D341Med (cell line): ENCODE measurements around the gene ZBTB46.
A peak's percentile ranks its signal among the peaks of the same experiment; 100 is the strongest.

ENCODE experiments used
- DNase-seq: peaks from one replicate; pipeline ENCODE4 v3.0.0; 2012; ENCODE audit warnings: low spot score

The ZBTB46 gene

DNA sequence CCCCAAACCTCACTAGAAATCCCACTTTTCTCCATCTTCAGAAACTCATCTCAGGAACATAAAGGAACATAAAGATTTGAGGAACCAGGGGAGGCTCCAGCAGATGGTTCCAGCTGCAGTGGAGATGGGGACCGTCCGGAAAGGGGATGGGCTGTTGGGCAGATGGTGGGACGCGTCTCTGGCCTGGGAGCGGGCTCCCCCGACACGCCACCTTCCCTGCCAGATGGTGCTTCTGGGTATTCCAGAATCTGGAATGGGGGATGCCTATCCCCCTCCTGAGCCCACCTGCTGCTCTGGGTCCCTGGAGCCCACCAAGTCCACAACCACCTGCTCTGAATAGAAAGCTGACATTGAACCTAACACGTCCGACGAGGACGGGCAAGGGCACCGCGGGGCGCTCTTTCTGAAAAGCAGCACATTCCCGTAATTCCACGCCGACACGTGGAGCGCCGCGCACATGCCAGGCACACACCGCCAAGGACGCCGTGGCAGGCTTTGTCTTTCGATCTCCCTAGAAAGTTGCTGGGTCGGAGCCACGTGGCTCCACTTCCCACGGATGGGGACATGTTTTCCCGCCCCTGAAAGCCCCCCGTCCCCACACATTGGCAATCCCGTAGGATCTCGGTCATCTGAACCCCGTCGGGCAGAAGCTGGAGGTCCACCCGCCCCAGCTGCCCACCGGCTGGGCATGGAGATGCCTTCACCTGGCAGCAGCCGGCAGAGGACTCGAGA is 64.2 kb downstream of the ZBTB46 start:
- no peak for DNase-seq

DNA sequence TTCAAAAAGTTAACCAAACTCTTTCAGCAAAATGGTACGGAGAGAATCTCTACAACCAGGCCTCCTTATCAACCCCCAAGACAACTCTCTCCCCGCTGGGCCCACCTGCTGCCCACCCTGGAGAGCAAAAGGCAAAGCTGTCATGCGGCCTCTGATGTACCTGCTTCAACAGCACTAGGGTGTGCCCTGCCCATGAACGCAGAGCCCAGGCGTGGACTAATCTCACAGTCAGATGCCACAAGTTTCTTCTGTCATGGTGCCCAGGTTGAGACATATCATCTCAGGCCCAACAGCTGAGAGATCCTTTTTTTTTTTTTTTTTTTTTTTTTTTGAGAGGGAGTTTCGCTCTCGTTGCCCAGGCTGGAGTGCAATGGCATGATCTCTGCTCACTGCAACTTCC is 65.2 kb downstream of the ZBTB46 start:
- no peak for DNase-seq

DNA sequence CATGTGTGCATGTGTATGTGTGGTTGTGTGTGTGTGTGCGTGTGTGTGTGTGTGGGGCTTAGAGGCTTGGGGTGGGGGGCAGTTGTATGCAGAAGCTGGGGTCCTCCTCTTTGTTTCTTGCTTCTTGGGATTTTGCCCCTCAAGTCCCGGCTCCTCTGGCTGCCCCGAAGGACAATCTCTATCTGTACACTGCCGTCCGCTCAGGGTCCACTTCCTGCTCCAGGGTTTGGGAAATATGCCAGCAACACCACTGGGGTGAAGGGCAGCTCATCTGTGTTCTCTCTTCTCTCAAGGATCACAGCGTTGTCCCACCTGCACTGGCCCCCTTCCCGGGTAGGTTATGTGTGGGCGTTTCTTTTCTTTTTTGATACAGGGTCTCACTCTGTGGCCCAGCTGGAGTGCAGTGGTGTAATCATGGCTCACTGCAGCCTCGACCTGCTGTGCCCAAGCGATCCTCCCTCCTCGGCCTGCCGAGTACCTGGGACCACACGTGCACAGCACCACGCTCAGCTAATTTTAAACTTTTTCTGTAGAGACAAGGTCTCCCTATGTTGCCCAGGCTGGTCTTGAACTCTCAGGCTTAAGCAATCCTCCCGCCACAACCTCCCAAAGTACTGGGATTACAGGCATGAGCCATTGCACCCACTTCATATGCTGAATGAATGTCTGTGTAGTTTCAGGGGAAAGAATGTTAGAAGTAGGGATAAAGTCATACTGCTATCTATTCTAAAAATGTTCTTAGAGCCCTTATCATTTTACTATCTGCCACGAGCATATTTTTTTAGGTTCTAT is 65.8 kb downstream of the ZBTB46 start:
- peak; percentile 5 for DNase-seq

DNA sequence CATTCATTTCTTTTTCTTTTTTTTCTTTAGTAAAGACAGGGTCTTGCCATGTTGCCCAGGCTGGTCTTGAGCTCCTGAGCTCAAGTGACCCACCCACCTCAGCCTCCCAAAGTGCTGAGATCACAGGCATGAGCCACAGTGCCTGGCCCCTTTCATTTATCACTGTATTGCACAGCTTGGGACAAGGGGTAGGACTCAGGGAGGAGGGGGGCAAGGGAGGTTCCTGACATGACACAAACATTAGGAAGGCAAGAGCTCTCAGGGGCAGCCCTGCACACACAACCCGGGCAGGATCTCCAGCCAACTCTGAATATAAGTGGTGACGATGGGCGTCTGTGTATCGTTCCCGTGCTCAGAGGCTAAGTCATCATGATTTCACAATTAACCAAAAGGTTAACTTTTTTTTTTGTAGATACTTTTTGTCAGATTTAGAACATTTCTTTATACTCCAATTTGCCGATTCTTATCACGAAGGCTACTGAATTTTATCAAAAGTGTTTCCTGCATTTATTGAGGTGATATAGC is 71.6 kb downstream of the ZBTB46 start:
- no peak for DNase-seq

DNA sequence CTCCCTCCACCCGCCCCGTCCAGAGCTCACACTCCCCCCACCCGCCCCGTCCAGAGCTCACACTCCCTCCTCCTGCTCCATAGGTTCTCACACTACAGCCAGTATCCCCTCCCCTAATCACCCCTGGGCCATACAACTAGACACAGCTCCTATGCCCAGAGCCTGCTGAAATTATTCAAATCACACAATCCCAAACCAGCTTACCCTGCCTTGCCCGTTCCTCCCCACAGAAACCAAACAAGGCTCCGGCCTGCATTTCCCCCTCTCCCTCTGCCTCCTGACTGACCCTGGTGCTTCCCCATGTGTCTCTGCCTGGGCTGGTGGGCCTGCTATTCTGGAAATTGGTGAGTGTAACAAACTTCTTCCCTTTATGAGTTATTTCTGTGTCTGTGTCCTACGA is 72.9 kb downstream of the ZBTB46 start:
- no peak for DNase-seq

DNA sequence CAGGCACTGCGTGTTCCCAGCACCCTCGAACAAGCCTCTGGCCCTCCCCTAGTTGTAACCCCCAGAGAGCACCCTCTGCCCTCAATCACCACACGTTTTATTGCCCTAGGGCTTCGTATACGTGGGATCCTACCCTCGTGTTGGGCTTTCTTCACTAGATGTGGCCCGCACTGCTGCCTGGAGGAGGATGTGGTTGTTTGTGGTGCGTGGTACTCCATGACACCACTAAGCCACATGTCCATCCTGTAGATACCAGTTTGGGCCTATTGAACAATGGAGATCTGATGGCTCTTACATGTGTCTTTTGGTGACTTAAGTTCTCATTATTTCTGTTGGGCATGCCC is 74.4 kb downstream of the ZBTB46 start:
- DNase-seq, result no peak

DNA sequence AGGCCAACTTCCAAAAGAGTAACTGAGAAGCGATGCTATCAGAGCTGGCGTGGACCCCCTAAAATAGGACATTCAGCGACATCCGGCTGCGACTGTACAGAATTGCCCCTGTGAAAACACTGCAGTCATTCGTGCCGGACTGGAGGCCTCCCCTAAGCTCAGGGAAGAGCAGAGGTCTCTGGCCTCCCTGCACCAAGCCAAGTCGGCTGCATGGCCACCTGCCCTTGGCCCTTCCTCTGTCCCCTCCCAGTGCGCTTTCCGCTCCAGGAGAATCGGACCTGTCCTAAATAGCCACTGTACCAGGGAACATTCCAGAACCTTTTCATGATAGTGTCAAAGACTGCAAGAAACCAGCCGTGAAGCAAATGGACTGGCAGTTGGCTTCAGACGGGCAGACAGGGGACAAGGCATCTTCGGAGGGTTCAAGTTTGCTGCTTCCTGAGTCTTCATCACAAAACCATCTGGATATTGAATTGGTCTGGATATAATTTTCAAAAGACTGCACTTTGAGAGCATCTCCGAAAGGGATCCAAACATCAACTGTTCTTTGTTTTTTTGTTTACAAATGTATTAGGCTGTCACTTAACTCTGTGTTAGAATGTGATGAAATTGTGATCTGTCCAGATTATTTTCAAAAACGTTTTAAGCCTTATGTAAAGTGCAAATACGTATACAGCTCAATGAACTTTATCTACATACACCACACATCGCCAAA is 75.0 kb downstream of the ZBTB46 start:
- DNase-seq, result no peak

DNA sequence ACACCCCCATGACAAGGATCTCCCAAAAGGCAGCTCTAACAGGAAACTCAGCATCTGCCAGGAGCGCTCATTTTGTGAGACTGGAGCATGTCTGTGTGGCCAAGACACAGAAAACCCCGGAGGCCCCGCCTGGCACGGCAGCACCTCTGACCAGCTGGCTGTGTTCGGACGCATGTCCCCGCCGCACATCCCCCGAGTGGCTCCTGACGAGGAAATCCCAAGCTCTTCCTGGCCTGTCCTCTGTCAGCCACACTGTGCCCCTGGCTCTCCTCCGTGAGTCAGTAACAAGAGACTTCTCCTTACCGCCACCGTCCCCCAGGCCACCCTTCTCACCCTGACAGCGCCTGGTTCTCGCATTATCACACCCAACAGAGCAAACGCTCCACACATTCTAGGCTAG is 77.1 kb downstream of the ZBTB46 start:
- peak; percentile 24 for DNase-seq

DNA sequence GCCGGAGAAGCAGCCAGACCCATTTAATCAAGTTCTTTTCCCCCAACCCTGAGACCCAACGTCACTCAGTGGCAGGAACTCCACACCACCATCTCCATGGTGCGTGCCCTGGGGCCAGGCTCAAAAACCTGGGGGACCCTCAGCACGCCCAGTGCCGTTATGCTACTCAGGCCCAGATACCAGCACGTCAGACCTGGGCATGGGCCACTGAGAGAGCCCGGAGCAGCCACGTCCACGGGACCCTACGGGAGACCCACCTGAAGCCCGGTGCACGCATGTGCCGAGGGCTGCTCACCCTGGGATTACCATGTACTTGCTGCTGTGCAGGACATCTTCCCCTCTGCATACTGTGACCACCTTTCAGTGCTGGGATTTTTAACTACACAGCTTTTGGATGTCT is 77.7 kb downstream of the ZBTB46 start:
- no peak for DNase-seq

DNA sequence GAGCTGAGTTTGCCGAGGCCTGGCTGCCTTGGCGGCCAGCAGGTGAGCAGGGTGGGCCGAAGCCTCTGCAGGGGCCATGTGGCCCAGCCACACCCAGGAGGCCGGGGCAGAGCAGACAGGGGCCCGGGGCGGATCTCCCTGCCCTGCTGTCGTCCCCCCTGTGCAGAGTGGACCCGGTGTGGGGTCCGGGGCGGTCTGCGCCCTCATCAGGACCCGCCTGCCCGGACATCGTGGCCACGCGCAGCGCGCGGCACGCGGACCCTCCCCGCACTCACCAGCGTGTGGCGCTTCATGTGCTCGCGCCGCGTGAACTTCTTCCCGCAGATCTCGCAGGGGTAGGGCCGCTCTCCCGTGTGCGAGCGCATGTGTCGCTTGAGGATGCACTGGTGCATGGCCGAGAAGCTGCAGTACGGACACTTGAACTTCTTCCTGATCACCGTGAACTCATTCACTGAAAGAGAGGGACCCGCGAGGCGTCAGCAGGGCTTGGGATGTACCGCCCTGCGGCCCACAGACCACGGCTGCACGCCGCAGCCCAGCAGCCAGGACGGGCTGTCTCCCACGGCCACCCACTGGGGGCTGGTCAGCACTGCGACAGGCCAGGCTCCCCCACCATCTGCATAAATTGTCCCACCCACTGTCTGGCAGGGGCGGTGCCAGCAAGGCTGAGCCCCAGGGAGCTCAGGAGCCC is 78.5 kb downstream of the ZBTB46 start:
- DNase-seq, result peak; percentile 41

DNA sequence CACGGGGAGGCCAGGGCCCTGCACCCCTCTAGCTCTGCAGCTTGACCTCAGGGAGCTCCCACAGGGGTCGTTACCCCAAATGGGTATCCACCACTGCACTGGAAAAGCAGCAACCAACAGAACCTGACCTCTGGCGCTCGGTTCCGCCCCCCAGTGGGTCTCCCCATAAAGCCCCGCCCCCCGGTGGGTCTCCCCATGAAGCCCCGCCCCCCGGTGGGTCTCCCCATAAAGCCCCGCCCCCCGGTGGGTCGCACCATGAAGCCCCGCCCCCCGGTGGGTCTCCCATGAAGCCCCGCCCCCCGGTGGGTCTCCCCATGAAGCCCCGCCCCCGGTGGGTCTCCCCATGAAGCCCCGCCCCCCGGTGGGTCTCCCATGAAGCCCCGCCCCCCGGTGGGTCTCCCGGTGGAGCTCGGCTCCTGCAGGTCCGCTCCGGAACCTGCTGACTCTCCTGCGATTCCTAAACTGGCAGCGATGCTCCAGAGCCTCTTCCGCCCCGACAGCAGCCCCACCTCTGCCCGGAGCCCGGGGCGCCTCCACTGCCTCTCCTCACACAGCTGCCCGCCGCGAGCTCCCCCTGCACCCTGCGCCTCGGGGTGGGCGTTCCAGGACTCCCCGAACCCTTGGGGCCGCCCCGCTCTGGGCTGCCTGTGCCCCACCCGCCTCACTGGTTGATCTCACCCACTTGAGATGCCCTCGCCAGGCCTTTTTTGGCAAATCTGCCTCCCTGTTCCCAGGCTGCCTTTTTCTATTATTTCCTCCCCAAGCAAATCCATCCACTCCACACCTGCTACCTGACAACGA is 79.4 kb downstream of the ZBTB46 start:
- peak; percentile 45 for DNase-seq

DNA sequence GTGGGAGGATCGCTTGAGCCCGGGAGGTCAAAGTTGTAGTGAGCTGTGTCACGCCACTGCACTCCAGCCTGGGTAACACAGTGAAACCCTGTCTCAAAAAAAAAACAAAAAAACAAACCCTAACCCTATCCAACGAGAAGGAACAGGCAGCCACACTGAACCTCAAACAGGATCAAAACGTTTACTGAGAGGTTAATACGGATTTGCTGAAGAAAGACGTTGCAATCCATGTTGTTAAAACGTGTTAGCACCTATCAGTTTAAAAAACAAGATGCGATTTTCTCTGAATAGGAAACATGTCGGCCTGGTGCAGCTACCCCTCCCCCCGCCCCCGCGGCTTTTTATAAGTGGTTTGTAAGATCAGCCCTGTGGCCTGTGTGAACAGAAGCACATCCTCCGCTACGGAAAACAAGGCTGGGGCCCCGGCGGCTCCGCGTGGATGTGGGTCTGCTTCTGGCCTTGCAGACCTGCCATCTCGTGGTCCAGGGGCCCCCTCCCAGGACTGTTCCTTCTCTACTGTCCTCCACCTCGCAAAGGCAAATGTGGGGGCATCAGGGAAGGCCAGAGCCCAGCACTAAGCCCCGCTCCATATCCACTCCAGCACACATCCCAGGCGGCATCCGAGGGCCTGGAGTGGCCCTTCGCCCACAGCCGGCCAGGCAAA is 80.1 kb downstream of the ZBTB46 start:
- DNase-seq, result peak; percentile 36

DNA sequence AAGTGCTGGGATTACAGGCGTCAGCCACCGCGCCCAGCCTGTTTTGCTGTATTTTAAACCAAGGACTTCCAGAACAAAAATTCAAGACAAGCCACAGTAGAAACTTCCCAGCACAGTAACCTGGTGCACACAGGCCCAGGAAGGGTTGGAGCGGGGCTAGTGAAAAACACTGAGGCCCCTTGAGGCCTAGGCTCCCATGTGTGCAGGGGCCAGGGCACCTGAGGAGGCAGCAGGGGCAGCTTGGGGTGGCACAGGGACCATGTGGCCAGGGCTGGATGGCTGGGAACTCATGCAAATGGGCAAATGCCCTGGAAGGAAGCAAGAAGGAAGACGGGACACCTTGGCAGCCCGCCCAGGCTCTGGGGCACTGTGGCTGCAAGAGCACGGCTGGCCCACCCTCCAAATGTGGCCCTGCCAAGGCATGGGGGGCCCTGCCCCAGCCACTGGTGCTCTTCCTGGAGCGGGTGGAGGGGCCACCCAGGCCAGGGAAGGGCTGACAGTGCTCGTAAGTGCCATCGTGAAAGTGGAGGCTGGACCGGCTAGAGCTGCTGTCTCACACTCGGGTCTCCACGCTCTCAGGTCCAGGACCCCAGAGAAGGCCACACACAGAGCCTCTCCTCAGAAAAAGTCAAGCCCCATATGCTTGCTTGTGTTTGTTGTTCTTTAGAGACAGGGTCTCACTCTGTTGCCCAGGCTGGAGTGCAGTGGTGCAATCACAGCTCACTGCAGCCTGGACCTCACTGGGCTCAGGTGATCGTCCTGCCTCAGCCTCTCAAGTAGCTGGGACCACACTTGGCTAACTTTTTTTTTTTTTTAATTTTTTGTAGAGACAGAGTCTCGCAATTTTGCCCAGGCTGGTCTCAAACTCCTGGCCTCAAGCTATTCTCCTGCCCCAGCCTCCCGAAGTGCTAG is 81.2 kb downstream of the ZBTB46 start:
- DNase-seq, result peak; percentile 33

DNA sequence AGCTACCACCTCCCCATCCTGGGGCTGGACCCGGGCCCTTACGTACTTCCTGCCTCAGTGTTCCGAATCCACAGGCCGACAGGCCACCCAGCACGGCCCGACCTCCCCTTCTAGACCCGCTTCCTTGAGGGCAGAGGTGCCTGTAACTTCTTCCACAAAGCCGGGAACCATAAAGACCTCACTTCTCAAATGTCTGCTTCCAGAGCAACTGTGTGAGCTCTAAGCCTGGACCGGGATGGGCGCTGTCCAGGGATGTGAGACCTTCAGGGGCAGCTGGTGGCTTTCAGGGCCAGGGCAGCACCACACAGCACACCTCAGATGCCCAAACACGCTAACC is 82.2 kb downstream of the ZBTB46 start:
- DNase-seq, result peak; percentile 29

DNA sequence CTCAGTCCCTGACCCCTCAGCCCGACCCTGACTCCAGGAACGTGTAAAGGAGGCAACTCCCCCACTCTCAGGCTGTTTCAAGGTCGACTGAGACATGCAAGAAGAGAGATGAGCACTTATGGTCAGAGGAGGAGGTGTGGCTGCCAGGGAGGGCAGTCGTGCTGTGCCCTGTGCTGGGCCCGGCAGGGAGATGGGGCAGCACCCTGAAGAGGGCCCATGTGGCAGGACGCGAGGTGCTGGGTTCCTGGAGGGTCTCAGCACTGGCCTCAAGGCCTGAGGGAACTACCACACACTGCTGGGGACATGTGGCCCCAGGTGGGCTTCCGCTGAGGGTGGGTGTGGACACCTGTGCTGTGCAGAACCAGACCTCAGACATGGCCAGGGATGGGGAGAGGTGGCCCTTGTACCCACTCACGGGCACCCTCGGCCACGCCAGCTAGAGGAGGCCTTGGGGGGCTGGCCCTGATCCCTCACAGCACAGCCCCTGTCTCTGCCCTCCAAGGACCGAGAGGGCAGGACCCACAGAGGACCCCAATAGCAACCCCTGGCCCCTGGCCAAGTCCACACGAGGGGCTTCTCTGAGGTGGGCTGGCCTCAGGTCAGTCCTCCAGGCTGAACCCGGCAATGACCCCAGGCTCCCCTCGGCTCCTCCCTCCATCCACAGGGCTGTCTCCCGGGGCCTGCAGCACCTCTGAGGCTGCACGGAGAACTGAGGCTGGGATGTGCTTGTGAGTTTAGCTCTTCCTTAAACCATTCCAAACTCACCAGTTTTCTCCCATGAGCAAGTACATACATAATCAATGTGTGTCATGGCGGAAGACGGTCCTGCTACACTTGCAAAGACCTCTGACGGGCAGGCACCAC is 82.8 kb downstream of the ZBTB46 start:
- peak; percentile 29 for DNase-seq

DNA sequence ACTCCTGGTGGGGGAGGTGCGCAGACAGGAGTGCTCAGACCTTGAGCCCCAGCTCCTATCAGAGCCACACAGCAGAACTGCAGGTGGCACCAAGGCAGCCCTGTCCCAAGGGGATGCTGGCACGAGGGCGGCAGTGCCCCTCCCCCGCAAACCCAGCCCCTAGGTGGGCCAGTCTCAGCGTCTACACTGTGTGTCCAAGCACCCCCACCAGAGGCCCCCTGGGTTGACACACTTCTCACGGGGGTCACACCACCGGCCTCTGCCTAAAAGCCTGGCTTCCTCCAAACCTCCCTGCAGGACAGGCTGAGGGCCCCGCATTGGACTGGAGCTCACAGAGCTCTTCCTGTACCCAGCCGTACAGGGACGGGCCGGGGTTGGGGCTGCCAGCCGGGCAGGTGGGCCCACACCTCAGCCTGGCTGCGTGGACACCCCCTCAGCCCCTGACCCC is 83.4 kb downstream of the ZBTB46 start:
- DNase-seq, result peak; percentile 43

DNA sequence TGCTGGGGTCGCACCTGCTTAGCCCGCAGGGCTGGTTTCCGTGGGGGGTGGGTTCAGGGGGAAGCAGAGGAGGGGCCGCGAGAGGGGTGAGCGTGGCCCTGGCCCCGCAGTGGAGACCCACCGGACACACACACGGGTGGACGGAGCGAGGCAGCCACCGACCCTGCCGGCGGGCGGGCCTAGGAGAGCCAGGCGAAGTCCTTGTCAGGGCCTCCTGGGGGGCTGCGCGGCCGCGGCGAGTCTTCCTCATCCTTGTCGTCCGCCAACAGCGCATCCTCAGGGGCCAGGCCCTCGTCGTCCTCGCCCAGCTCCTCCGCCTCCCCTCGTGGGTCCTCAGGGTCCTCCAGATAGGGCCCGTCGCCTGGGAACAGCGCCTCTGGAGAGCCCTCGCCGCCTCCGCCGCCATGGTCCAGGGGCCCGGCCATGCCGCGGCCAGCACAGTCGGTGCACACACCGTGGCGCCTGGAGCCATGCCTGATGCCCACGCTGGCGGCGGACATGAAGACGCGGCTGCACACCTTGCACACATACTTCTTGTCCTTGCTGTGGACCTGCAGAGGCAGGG is 84.2 kb downstream of the ZBTB46 start:
- DNase-seq, result peak; percentile 42

DNA sequence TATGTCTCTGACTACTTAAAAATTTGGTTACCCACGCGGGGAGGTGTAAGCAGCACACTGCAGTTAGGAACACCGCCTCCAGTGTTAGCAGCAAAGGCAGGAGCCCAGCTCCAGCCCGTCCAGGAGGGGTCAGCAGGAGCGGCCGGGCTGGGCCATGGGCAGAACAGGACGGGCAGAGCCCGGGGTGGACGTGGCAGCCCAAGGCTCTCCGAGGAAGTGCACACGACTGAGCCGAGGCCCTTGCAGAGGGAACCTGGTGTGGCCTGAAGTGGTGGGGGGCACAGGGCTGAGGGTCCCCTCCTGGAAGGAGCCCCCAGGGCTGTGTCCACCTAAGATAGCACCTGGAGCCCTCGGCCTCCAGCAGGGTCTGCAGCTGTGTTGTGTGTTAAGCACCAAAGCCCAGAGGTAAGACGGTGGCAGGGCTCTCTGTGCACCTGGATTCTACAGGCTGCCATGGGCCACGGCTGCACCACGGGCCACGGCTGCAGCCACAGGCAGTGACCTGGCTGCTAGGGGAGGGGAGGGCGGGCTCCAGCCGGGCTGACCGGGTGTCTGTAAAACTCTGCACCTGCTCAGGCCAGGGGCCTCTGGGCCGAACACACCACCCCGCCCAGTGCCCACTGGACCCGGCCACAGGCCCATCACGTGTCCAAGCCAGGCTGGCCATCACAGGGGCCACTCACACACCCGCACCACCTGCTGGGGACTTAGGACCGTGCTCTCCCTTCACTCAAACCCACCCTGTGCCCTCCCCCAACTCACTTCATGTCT is 84.9 kb downstream of the ZBTB46 start:
- peak; percentile 43 for DNase-seq
